A549 (cell line): Measurements from ENCODE around the gene IGF2R. TPM values are rescaled to one million over a fixed set of nuclear protein-coding genes. Genes with fewer than 3 reads are reported as not detected.

ENCODE experiments used
- ATAC-seq, 2 experiments: fragments of 200-7000 bp in 1 of 2; fragments of >200 bp in 1 of 2; cut with Nextera tagmentation in 1 of 2; cut with Tn5 transposase in 1 of 2; 3 replicates each; pipeline versions ENCODE4 v1.8.0 to v1.9.1; 2018 to 2020; ENCODE audit warnings: mild to moderate bottlenecking in 1 of 2, moderate library complexity in 1 of 2
- CTCF ChIA-PET: fragments of 300-600 bp; sonication (Branson Sonifier 250); formaldehyde crosslinking; extraction: SDS; loops from one replicate; lab custom pipeline; 2021; ENCODE audit warnings: antibody characterized with exemption, inconsistent platforms; lab: Yijun Ruan, JAX
- POLR2A ChIA-PET: fragments of 350-600 bp; formaldehyde crosslinking; extraction: SDS; loops from one replicate; lab custom pipeline; 2021; ENCODE audit warnings: antibody characterized with exemption, inconsistent platforms; lab: Yijun Ruan, JAX
- DNase-seq, 2 experiments: peaks; one replicate each; pipeline versions ENCODE4 v3.0.0 to v3.0.0-alpha.2; 2011 to 2016; ENCODE audit warnings: low read depth in 1 of 2, low spot score in 1 of 2
- FAIRE-seq: peaks from 2 replicates; lab custom pipeline; 2011; peaks lifted over from hg19 to GRCh38; lab: Jason Lieb, UNC
- H3K27ac ChIP-seq, 2 experiments: fragments of >200 bp; sonication (Bioruptor Twin); formaldehyde crosslinking; 3 replicates each; pipeline ENCODE4 v1.5.1; 2016 to 2017
- H3K4me1 ChIP-seq: fragments of >200 bp; sonication (Bioruptor Twin); formaldehyde crosslinking; 3 replicates; pipeline ENCODE4 v1.6.1; 2016
- H3K4me2 ChIP-seq: fragments of >200 bp; sonication (Bioruptor Twin); formaldehyde crosslinking; 3 replicates; pipeline ENCODE4 v1.6.1; 2016
- H3K4me3 ChIP-seq: fragments of >200 bp; sonication (Bioruptor Twin); formaldehyde crosslinking; 3 replicates; pipeline ENCODE4 v1.5.1; 2016
- H3K9me3 ChIP-seq: fragments of >200 bp; sonication (Bioruptor Twin); formaldehyde crosslinking; 3 replicates; pipeline ENCODE4 v1.6.1; 2016
- CEBPB ChIP-seq, 2 experiments: fragments of >200 bp in 1 of 2; sonication (Bioruptor Twin) in 1 of 2; formaldehyde crosslinking in 1 of 2; IDR thresholded peaks; 2 replicates each; pipeline ENCODE4 v1.6.1; 2012 to 2016
- CHD4 ChIP-seq: fragments of 200-600 bp; sonication (generic); IDR thresholded peaks from 2 replicates; pipeline ENCODE4 v1.6.1; 2016; ENCODE audit warnings: antibody characterized with exemption, mild to moderate bottlenecking, borderline replicate concordance
- E2F6 ChIP-seq: IDR thresholded peaks from 2 replicates; pipeline ENCODE4 v1.6.1; 2012; ENCODE audit warnings: low read depth, borderline replicate concordance
- EHMT2 ChIP-seq: fragments of 200-600 bp; sonication (generic); IDR thresholded peaks from 2 replicates; pipeline ENCODE4 v1.6.1; 2016; ENCODE audit warnings: antibody characterized with exemption, low read depth, mild to moderate bottlenecking, moderate library complexity
- ELK1 ChIP-seq: fragments of 150-350 bp; IDR thresholded peaks from 2 replicates; pipeline ENCODE4 v1.6.1; 2014; ENCODE audit warnings: low read depth, mild to moderate bottlenecking, low read length
- ESRRA ChIP-seq: fragments of 150-350 bp; IDR thresholded peaks from 2 replicates; pipeline ENCODE4 v1.6.1; 2014; ENCODE audit warnings: mild to moderate bottlenecking, low read length, borderline replicate concordance
- FOSB ChIP-seq: fragments of 250-450 bp; sonication (Bioruptor Pico); IDR thresholded peaks from 2 replicates; pipeline ENCODE4 v1.5.0; 2020; ENCODE audit warnings: mild to moderate bottlenecking, moderate library complexity
- FOSL2 ChIP-seq, 2 experiments: fragments of 450-650 bp in 1 of 2; fragments of >200 bp in 1 of 2; sonication (Bioruptor Twin) in 1 of 2; formaldehyde crosslinking; IDR thresholded peaks; 2 replicates each; pipeline versions ENCODE4 v1.5.0 to v1.6.1; 2016 to 2020; ENCODE audit warnings: mild to moderate bottlenecking in 1 of 2, moderate library complexity in 1 of 2
- FOXS1 ChIP-seq: fragments of 250-450 bp; sonication (Bioruptor Pico); IDR thresholded peaks from 2 replicates; pipeline ENCODE4 v1.5.0; 2020; ENCODE audit warnings: mild to moderate bottlenecking, moderate library complexity
- GATA3 ChIP-seq: IDR thresholded peaks from 2 replicates; pipeline ENCODE4 v1.6.1; 2012; ENCODE audit warnings: borderline replicate concordance
- HDAC2 ChIP-seq: fragments of 200-600 bp; sonication (generic); IDR thresholded peaks from 2 replicates; pipeline ENCODE4 v1.6.1; 2016
- HEYL ChIP-seq: fragments of 250-450 bp; sonication (Bioruptor Pico); IDR thresholded peaks from 2 replicates; pipeline ENCODE4 v1.8.0; 2021; ENCODE audit warnings: mild to moderate bottlenecking, moderate library complexity
- HMGXB4 ChIP-seq: fragments of 250-450 bp; sonication (Bioruptor Pico); IDR thresholded peaks from 2 replicates; pipeline ENCODE4 v1.5.0; 2021; ENCODE audit warnings: mild to moderate bottlenecking, moderate library complexity, borderline replicate concordance
- HOXA7 ChIP-seq: fragments of 250-450 bp; sonication (Bioruptor Pico); IDR thresholded peaks from 2 replicates; pipeline ENCODE4 v1.5.0; 2020; ENCODE audit warnings: mild to moderate bottlenecking, moderate library complexity
- JUN ChIP-seq, 2 experiments: fragments of >200 bp; sonication (Bioruptor Twin); formaldehyde crosslinking; IDR thresholded peaks; 2 replicates in 1 of 2; 3 replicates in 1 of 2; pipeline ENCODE4 v1.6.1; 2016 to 2017
- JUNB ChIP-seq: fragments of >200 bp; sonication (Bioruptor Twin); formaldehyde crosslinking; IDR thresholded peaks from 2 replicates; pipeline ENCODE4 v1.6.1; 2016
- MAFK ChIP-seq: fragments of 450-650 bp; IDR thresholded peaks from 2 replicates; pipeline ENCODE4 v1.6.1; 2014; ENCODE audit not compliant: partially characterized antibody
- MAZ ChIP-seq: fragments of 150-350 bp; IDR thresholded peaks from 2 replicates; pipeline ENCODE4 v1.6.1; 2014; ENCODE audit warnings: antibody characterized with exemption, low read depth, low read length, borderline replicate concordance
- MYC ChIP-seq: IDR thresholded peaks from 2 replicates; pipeline ENCODE4 v1.6.1; 2012; ENCODE audit warnings: mild to moderate bottlenecking, inconsistent platforms, low read length, improper control_type of control experiment, borderline replicate concordance
- NFE2L2 ChIP-seq: fragments of 150-350 bp; conservative IDR thresholded peaks from 2 replicates; pipeline ENCODE4 v1.6.1; 2014; ENCODE audit warnings: low read length
- RAD21 ChIP-seq, 2 experiments: fragments of >200 bp in 1 of 2; sonication (Bioruptor Twin) in 1 of 2; formaldehyde crosslinking in 1 of 2; IDR thresholded peaks in 1 of 2; conservative IDR thresholded peaks in 1 of 2; 2 replicates in 1 of 2; 3 replicates in 1 of 2; pipeline ENCODE4 v1.6.1; 2012 to 2018; ENCODE audit warnings: inconsistent platforms in 1 of 2
- REST ChIP-seq: fragments of 200-600 bp; sonication (generic); IDR thresholded peaks from 2 replicates; pipeline ENCODE4 v1.6.1; 2016; ENCODE audit warnings: antibody characterized with exemption, mild to moderate bottlenecking, moderate library complexity
- RNF2 ChIP-seq: fragments of 200-600 bp; sonication (generic); IDR thresholded peaks from 2 replicates; pipeline ENCODE4 v1.6.1; 2016; ENCODE audit warnings: low read depth, mild to moderate bottlenecking, antibody characterized with exemption, moderate library complexity, borderline replicate concordance
- SMC3 ChIP-seq: fragments of >200 bp; sonication (Bioruptor Twin); formaldehyde crosslinking; IDR thresholded peaks from 3 replicates; pipeline ENCODE4 v1.6.1; 2018; ENCODE audit warnings: inconsistent platforms
- SREBF2 ChIP-seq: fragments of 450-650 bp; IDR thresholded peaks from 2 replicates; pipeline ENCODE4 v1.6.1; 2014; ENCODE audit warnings: mild to moderate bottlenecking, moderate library complexity
- ZC3H11A ChIP-seq: fragments of 450-650 bp; IDR thresholded peaks from 2 replicates; pipeline ENCODE4 v1.6.1; 2014; ENCODE audit warnings: antibody characterized with exemption, mild to moderate bottlenecking
- ZSCAN20 ChIP-seq: fragments of 250-450 bp; sonication (Bioruptor Pico); IDR thresholded peaks from 2 replicates; pipeline ENCODE4 v1.8.0; 2022; ENCODE audit warnings: mild to moderate bottlenecking, moderate library complexity
- WGBS: methylation state at CpG from one replicate; pipeline ENCODE4 v1.1.6; 2017; ENCODE audit errors: missing lambda C conversion rate; 5-methylcytosine and 5-hydroxymethylcytosine counted together
- polyA plus RNA-seq, 4 experiments: library from polyadenylated mRNA; depleted of rRNA in 3 of 4; stranded (reverse); fragments of >200 nt; fragmentation: RNase III in 1 of 4; extraction: RNeasy Plus Mini Kit Qiagen cat#74134 plus additional on column Dnase treatment in 1 of 4; gene quantifications; 2 replicates in 3 of 4; 3 replicates in 1 of 4; pipeline ENCODE4 v1.2.3, GENCODE V29; 2011 to 2017
- TF ChIP-seq, protein P1 (sequence below): fragments of 250-450 bp; sonication (Bioruptor Pico); IDR thresholded peaks from 2 replicates; pipeline ENCODE4 v1.5.0; 2020; ENCODE audit warnings: low read depth, mild to moderate bottlenecking, moderate library complexity
- TF ChIP-seq, protein P2 (sequence below): IDR thresholded peaks from 2 replicates; pipeline ENCODE4 v1.6.1; 2012

Gene IGF2R
- polyA plus RNA-seq, 2 of the 4 experiments (the other 2 are of a cell fraction): 17.6 to 24.9 TPM

DNA sequence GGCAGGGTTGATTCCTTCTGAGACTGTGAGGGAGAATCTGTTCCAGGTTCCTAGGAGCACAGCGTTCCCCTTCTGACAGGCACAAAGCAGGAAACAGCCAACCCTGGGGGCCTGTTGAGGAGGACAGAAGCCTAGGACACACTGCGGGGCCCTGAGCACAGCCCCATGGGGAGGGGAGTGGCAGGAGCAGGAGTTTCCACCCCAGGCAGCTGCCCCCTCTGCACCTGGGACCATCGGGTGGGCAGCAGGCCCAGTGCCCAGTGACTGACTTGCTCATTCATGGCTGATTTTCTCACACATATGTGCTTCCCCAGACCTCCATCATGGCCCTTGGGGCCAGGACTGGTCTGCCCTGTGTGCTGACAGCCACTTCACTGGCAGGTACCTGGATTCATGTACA lies 146.5 kb downstream of the IGF2R start:
- no CpG with 5 or more reads among the region's 3 CpGs for WGBS
- DNase-seq (no peak), ATAC-seq (no peak), FAIRE-seq (no peak)
- Histone ChIP-seq H3K27ac (no peak overlapping the region), H3K4me3 (no peak overlapping the region), H3K9me3 (no peaks in the 10 kb centered on the region)
- no peak for TF ChIP-seq HDAC2
- TF ChIP-seq ELK1: no peak
- TF ChIP-seq, protein P1, sequence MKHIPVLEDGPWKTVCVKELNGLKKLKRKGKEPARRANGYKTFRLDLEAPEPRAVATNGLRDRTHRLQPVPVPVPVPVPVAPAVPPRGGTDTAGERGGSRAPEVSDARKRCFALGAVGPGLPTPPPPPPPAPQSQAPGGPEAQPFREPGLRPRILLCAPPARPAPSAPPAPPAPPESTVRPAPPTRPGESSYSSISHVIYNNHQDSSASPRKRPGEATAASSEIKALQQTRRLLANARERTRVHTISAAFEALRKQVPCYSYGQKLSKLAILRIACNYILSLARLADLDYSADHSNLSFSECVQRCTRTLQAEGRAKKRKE (CRISPR knock-in tag): no peak
- no peak for TF ChIP-seq JUNB
- TF ChIP-seq EHMT2: no peak
- no peak for TF ChIP-seq GATA3
- no peak for TF ChIP-seq CHD4
- no peak for TF ChIP-seq MAFK
- no peak for TF ChIP-seq HOXA7 (CRISPR knock-in tag)
- no peak for TF ChIP-seq HEYL (CRISPR knock-in tag)
- TF ChIP-seq RAD21 (conservative IDR thresholded peaks at IDR 0.05 in 1 of 2, IDR thresholded peaks at IDR 0.05 in 1 of 2): no peak
- no peak for TF ChIP-seq FOSB (CRISPR knock-in tag)
- TF ChIP-seq E2F6: no peak
- TF ChIP-seq HMGXB4 (CRISPR knock-in tag): no peak
- no peak for TF ChIP-seq ESRRA
- TF ChIP-seq RNF2: no peak
- TF ChIP-seq FOSL2 (IDR thresholded peaks at IDR 0.05): no peak
- TF ChIP-seq FOSL2 (CRISPR knock-in tag; IDR thresholded peaks at IDR 0.05): no peak
- TF ChIP-seq MAZ: no peak
- TF ChIP-seq, all 56 proteins: peak for 0
- Histone ChIP-seq H3K4me1 (no peaks in the 10 kb centered on the region), H3K4me2 (no peak overlapping the region)
- ChIA-PET CTCF (no interaction called here), POLR2A (no interaction called here)

- DNase-seq: no peak
- Histone ChIP-seq H3K27ac (no peak overlapping the region), H3K4me2 (no peak overlapping the region), H3K4me1 (no peaks in the 10 kb centered on the region), H3K9me3 (no peaks in the 10 kb centered on the region), H3K4me3 (no peak overlapping the region)
- ATAC-seq: no peak
- WGBS: 90% methylated on average over 2 of the region's 2 CpGs
- no peak for FAIRE-seq
- ChIA-PET CTCF (interaction anchor here (1.0 kb wide), 1 partner anchor 417 kb away, joined by 3 read pairs; no protein-coding TSS in a partner anchor), POLR2A (no interaction called here)
- TF ChIP-seq MYC: no peak
- no peak for TF ChIP-seq SMC3
- no peak for TF ChIP-seq FOSL2 (IDR thresholded peaks at IDR 0.05)
- TF ChIP-seq FOSL2 (CRISPR knock-in tag; IDR thresholded peaks at IDR 0.05): no peak
- TF ChIP-seq HOXA7 (CRISPR knock-in tag): no peak
- no peak for TF ChIP-seq FOXS1 (CRISPR knock-in tag)
- TF ChIP-seq, protein P2, sequence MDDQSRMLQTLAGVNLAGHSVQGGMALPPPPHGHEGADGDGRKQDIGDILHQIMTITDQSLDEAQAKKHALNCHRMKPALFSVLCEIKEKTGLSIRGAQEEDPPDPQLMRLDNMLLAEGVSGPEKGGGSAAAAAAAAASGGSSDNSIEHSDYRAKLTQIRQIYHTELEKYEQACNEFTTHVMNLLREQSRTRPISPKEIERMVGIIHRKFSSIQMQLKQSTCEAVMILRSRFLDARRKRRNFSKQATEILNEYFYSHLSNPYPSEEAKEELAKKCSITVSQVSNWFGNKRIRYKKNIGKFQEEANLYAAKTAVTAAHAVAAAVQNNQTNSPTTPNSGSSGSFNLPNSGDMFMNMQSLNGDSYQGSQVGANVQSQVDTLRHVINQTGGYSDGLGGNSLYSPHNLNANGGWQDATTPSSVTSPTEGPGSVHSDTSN: no peak
- no peak for TF ChIP-seq CHD4
- TF ChIP-seq JUN (IDR thresholded peaks at IDR 0.05): no peak
- TF ChIP-seq REST: no peak
- no peak for TF ChIP-seq JUNB
- no peak for TF ChIP-seq NFE2L2
- TF ChIP-seq ZC3H11A: no peak
- no peak for TF ChIP-seq ZSCAN20
- no peak for TF ChIP-seq CEBPB (IDR thresholded peaks at IDR 0.05)
- TF ChIP-seq SREBF2: no peak
Measured at GRCh38 chr6:160116411-160116810, 147.5 kb downstream of the IGF2R start.
